GM18498 (cell line): Measurements from ENCODE around the gene PRSS3.
"Not testable (repeated sequence)": the region's sequence is repeated elsewhere in the genome, so short reads cannot be mapped to it uniquely, and the experiment has no call there.

ENCODE experiments used
- ATAC-seq: cut with Tn5 transposase; IDR thresholded peaks from one replicate; pipeline ENCODE4 v1.9.1; 2021; ENCODE audit warnings: mild to moderate bottlenecking, moderate library complexity; ENCODE audit not compliant: unreplicated experiment

Gene PRSS3

DNA sequence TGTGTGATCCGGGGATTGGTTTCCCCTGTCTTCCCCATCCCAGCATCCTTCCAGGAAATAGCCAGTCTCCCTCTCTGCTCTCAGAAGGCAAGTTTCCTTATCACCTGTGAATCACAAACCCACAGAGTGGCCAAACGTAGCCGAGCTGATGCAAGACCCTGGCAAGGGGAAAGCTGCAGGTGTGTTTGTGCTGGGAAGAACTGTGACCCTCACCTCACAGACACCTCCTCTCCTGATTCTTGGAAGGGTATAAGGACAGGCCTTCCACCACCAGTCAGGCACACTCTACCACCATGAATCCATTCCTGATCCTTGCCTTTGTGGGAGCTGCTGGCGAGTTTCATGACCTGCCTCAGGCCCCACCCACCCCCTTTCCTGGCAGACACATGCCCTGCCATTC, at the start of gene PRSS3:
Gene PRSS3 (plus strand): TSS at position 281 of the 400 bp plus-strand sequence. CDS start 13 bp downstream, at position 294.
- ATAC-seq, result no peak

DNA sequence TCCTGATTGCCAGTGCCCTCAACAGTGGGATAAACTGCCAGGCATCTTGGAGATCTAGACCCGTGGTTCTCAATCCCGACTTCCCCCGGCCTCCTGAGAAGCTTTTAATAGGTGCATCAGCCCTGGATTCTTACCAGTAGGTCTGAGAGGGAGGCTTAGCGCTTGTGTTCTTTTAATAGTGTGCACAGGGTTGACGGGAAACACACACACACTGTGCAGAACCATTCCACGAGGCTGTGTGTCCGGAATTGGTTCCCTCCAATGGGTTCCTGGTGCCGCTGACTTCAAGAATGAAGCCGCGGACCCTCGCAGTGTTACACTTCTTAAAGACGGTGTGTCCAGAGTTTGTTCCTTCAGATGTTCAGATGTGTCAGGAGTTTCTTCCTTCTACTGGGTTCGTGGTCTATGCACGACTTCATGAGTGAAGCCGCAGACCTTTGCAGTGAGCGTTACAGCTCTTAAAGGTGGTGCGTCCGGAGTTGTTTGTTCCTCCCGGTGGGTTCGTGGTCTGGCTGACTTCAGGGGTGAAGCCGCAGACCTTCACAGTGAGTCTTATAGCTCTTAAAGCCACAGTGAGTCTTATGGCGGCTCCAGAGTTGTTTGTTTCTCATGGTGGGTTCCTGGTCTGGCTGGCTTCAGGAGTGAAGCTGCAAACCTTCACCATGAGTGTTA, 46.6 kb upstream of the PRSS3 start:
- ATAC-seq, result no peak

GRCh38 chr9:33749305-33749654, 46.1 kb upstream of the PRSS3 start:
- ATAC-seq, result not testable (repeated sequence)

- ATAC-seq, result no peak
Observed at GRCh38 chr9:33750307-33750838, 45.0 kb upstream of the PRSS3 start.

DNA sequence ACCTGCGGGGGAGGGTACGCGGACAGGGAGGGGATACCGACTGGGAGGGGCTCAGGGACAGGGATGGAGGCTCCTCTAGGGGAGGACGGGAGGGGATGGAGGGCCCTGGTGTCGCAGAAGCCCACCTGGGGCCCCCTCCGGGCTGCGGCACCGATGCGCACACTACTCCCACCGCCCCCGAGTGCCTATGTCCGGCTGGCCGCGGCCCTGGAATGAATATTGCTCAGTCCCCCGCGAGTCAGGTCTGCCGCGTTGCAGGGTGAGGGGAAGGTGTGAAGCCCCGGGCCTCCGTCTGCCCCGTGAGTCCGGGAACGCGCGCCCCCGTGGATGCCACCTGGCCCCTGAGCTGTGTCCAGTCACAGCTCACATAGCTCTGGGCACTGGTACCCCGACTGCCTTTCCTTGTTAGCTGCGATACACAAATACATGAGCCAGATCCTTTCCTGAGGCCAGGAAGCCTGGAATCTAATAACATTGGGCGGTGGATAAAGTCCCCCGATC, 44.5 kb upstream of the PRSS3 start:
- no peak for ATAC-seq

DNA sequence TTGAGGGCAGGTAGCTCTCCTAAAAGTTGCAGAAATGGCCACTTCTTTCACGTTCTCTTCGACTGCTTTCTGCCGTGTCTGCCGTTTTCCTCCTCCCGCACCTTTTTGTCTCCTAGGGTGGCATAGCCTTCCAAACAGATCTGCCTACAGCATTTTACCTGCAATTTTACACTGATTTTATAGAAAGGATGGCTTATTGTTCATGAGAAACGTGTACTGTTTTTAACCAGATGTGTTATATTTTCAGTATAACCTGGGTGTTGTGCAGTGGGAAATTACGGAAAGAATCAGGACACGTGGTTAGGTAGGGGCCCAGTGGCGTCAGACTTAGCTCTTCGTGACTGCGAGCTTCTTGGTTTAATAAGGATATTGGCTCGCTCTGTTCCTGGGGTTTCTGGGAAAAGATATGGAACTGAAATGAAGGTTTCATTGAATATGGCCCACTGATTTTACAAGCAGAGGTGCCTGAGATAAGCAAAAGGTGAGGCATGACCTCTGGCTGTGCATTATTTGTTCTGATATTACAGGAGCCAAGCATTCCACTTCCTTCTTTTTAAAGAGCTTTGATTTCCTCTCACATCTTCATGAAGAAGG, 43.7 kb upstream of the PRSS3 start:
- ATAC-seq, result no peak

DNA sequence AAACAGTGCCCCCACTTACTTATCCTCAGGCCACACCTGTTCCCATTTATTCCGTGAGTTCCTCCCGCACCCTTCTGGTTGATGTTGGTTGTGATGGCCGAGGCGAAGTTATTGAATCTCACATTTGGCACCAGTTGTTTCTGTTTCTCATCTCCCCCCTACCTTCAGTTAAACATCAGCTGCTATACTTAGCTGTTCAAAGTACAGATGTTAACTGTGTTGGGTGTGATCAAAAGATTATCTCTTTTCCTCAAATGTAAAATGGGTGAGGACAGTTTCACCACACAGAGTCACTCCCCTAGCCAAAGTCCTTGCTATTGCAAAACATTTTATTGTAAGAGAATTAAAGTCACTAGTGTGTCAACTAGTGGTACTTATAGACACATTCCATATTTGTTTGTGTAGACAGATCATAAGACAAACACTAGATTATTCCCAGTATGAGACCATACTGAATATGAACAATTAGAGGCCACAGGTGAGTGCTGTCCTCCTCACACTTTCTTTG, 43.2 kb upstream of the PRSS3 start:
- ATAC-seq, result no peak

GRCh38 chr9:33752789-33753188, 42.6 kb upstream of the PRSS3 start:
- ATAC-seq, result not testable (repeated sequence)

DNA sequence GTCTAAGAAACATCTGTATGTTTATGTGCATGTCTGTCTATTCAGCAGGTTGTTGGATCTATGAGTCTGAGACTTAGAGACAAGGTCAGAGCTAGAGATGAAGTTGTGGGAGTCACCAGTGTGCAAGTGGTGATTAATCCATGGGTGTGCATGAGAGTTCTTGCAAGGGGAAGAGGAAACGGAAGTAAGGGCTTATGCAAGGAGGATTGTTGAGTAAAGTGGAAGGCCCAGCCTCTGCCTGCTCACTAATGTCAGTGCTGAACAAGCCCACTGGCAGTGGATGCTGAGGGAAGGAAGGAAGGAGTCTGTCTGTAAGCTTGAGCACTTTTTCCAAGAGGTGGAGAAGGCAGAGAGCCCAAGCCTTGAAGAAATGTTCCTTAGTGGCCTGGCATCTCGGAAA, 35.7 kb upstream of the PRSS3 start:
- not testable (repeated sequence) for ATAC-seq

DNA sequence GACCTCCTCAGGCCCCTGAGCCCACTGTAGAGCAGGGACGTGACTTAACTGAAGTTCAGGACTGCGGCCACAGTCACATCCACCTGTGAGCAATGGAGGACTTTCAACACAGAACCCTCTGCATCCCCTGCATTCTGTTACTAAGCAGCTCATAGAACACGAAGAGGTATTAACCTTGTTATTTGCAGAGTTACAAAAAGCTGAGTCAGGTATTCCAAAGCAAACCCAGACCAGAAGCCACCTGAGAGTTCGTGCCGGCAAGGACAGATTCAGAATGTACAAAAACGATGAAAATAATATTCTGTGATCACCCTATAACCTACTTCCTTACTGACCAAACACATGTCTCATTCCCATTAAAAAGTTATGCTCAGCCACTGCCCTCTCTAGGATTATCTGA, 33.0 kb upstream of the PRSS3 start:
- no peak for ATAC-seq

- ATAC-seq, result not testable (repeated sequence)
Observed at GRCh38 chr9:33763709-33764108, 31.7 kb upstream of the PRSS3 start.

DNA sequence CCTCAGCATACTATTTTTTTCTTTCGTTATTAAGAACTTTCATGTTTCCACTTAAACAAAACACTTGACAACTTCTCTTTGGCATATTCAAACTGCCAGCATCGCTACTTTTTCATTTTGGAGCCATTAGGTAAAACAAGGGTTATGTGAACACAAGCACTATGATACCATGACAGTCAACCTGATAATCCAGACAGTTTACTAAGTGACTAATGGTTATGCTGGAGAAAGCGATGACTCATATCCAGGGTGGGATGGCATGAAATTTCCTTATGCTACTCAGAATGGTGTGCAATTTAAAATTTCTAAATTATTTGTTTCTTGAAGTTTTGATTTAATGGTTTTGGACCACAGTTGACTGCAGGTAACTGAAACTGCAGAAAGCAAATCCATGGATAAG, 29.9 kb upstream of the PRSS3 start:
- no peak for ATAC-seq

DNA sequence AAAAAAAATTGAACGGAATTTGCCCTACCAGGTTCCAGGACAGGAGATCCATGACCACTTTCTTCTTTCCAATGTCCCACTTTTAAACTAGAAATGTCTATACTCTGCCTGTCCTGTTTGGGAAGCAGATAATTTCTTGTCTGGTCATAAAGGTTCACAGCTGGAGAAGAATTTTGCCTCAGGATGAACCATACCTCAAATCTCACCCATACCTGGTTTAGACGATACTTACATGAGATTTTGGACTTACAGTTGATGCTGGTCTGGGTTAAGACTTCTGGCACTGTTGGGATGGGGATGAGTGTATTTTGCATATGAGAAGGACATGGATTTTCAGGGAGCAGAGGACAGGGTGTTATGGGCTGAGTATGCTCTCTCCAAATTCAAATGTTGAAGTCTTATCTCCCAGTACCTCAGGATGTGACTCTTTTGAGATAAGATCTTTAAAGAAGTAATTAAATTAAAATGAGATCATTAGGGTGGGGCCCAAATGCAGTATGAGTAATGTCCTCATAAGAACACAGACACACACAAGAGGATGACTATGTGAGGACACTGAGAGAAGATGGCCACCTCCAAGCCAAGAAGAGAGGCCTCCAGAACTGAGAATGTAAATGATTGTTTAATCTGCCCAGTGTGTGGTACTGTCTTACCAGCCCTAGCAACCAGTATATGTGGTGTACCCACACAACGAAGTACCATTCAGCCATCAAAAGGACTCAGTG, 25.0 kb upstream of the PRSS3 start:
- not testable (repeated sequence) for ATAC-seq

GRCh38 chr9:33773135-33773534, 22.2 kb upstream of the PRSS3 start:
- ATAC-seq, result not testable (repeated sequence)

GRCh38 chr9:33774074-33774659, 21.2 kb upstream of the PRSS3 start:
- ATAC-seq, result not testable (repeated sequence)

- ATAC-seq, result no peak
Observed at GRCh38 chr9:33776578-33776977, 18.8 kb upstream of the PRSS3 start.

GRCh38 chr9:33778700-33779351, 16.5 kb upstream of the PRSS3 start:
- peak; percentile 73 for ATAC-seq

- ATAC-seq, result no peak
Observed at GRCh38 chr9:33780276-33780675, 15.1 kb upstream of the PRSS3 start.

DNA sequence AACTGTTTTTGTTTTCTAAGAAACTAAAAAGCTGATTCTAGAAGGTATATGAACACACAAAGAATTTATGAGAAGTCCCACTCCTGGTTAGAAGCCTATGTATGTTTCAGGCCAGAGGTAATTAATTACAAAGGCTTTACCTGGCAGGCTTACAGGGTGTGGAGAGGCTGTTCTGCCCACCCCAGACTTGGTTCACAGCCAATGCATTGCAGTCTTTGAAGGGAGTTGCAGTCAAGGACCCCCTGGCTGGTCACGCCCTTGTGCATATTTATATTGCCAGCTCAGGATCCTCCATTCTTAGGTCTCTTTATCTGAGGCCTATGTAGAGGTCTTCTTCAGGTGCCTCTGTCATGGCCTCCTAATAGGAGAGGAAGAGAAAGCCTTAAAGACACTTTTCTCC, 13.6 kb upstream of the PRSS3 start:
- no peak for ATAC-seq

GRCh38 chr9:33782395-33783152, 12.8 kb upstream of the PRSS3 start:
- ATAC-seq, result no peak
